ENCODE measurements around the gene ARHGEF4.
"Not testable (repeated sequence)": the region's sequence is repeated elsewhere in the genome, so short reads cannot be mapped to it uniquely, and the experiment has no call there.

ARHGEF4 gene

GRCh38 chr2:130896813-130897212 lies 60.1 kb downstream of the ARHGEF4 start:
- TF ChIP-seq JUND (IDR thresholded peaks at IDR 0.05; ENCODE audit: low read depth) = no peak
- no peak for DNase-seq (ENCODE audit: low read depth in 1 of 2, low spot score in 1 of 2)
- in situ Hi-C loops (cut with HindIII; ENCODE audit: low pct_unique_long_range_greater_than_20kb, low sequenced_read_pairs) = no loop called here

GRCh38 chr2:130898553-130898952 lies 61.8 kb downstream of the ARHGEF4 start:
- TF ChIP-seq JUND (IDR thresholded peaks at IDR 0.05; ENCODE audit: low read depth) = no peak
- no peak for DNase-seq (ENCODE audit: low read depth in 1 of 2, low spot score in 1 of 2)
- in situ Hi-C loops (cut with HindIII; ENCODE audit: low pct_unique_long_range_greater_than_20kb, low sequenced_read_pairs) = no loop called here

DNA sequence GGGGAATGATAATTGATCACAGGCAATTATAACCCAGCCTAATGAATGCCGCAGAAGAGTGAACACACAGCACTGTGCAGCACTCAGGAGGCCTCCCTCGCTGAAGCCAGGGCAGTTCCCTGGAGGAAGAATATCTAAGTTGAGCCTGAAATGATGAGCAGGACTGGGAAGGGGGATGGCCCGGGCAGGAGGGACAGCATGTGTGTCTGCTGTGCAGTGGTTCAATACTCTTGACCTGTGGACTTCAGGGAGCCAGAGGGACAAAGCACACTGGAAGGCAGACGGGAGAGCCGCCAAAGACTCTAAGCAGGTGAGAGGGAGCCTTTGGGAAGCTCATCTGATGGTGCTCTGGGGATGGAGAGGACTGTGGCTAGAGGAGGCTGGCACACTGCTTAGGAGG lies 62.6 kb downstream of the ARHGEF4 start:
- no peak for DNase-seq (ENCODE audit: low read depth in 1 of 2, low spot score in 1 of 2)
- no peak for TF ChIP-seq JUND (IDR thresholded peaks at IDR 0.05; ENCODE audit: low read depth)
- in situ Hi-C loops (cut with HindIII; ENCODE audit: low pct_unique_long_range_greater_than_20kb, low sequenced_read_pairs) = no loop called here

DNA sequence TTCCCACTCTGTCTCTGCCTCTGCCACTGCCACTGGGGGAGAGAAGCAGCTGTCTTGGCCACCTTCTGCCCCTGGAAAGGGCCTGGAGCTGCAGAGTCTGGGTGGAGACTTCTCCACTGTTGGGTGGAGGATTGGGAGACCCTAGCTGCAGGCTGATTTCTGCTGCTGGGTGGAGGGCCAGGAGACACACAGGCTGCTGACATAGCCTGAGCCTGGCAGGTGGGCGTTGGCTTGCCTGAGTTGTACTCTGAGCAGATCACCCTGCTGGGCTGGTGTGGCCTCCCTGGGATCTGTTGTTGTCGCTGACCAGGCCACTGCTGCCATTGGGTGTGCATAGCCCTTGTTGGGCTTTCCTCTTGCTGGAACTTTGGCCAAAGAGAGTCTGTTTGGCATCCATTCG lies 64.3 kb downstream of the ARHGEF4 start:
- in situ Hi-C loops (cut with HindIII; ENCODE audit: low pct_unique_long_range_greater_than_20kb, low sequenced_read_pairs) = no loop called here
- no peak for DNase-seq (ENCODE audit: low read depth in 1 of 2, low spot score in 1 of 2)
- no peak for TF ChIP-seq JUND (IDR thresholded peaks at IDR 0.05; ENCODE audit: low read depth)

DNA sequence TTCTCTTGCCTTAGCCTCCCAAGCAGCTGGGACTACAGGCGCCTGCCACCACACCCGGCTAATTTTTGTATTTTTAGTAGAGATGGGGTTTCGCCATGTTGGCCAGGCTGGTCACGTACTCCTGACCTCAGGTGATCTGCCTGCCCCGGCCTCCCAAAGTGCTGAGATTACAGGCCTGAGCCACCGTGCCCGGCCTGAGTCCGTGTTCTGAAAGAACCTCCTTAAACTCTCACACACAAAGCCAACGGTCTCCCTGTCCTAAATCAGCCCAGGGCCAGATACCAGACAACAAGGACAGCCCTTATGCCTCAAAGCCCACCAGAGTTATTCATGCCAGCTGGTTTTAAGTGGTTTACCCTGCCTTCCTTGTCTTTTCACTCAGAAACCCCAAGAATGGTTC lies 64.9 kb downstream of the ARHGEF4 start:
- in situ Hi-C loops (cut with HindIII; ENCODE audit: low pct_unique_long_range_greater_than_20kb, low sequenced_read_pairs); DNase-seq (ENCODE audit: low read depth in 1 of 2, low spot score in 1 of 2): not testable (repeated sequence)

GRCh38 chr2:130908832-130909231 lies 72.1 kb downstream of the ARHGEF4 start:
- TF ChIP-seq JUND (IDR thresholded peaks at IDR 0.05; ENCODE audit: low read depth) = no peak
- DNase-seq (ENCODE audit: low read depth in 1 of 2, low spot score in 1 of 2) = no peak

DNA sequence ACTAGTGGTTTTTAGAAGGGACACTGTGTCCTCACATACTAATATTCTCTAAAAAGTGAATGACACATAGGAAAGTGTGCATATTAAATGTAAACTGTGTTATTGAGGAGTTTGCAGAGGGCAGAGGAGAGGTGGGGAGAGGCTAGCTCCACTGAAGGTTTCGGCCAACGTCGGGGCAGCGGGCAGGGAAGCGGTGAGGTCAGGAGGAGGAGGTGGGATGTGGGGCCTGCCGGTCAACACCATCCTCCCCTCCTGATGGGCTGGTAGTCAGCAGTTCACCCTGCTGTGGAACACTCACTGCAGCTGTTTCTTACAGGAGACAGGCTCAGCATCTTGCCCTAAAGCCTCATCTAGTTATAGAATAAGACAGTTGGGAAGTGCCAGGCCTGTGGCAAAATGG lies 74.2 kb downstream of the ARHGEF4 start:
- no peak for TF ChIP-seq JUND (IDR thresholded peaks at IDR 0.05; ENCODE audit: low read depth)
- DNase-seq (ENCODE audit: low read depth in 1 of 2, low spot score in 1 of 2) = no peak
- in situ Hi-C loops (cut with HindIII; ENCODE audit: low pct_unique_long_range_greater_than_20kb, low sequenced_read_pairs) = no loop called here

More at GRCh38 chr2:130908832-130909231, 72.1 kb downstream of the ARHGEF4 start:
- in situ Hi-C loops (cut with HindIII; ENCODE audit: low pct_unique_long_range_greater_than_20kb, low sequenced_read_pairs) = no loop called here

DNA sequence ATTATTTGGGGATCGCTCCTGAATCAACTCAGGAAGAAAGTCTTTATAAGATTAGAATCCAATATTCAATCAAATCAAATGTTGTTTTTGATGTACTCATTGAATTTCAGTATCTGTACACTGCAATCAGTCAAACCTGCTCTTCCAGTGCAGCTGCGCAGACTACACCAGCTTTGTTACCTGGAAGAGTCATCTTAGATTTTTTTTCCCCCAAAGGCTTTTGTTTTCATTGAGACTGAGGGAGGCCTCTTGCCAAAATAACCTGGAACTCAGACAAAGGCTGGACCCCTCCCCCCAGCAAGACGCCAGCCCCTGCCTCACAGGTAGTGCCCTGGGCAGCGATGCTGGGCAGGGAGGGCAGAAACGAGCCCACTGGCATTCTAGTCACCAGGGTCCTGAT lies 74.8 kb downstream of the ARHGEF4 start:
- TF ChIP-seq JUND (IDR thresholded peaks at IDR 0.05; ENCODE audit: low read depth) = no peak
- in situ Hi-C loops (cut with HindIII; ENCODE audit: low pct_unique_long_range_greater_than_20kb, low sequenced_read_pairs) = no loop called here
- no peak for DNase-seq (ENCODE audit: low read depth in 1 of 2, low spot score in 1 of 2)

DNA sequence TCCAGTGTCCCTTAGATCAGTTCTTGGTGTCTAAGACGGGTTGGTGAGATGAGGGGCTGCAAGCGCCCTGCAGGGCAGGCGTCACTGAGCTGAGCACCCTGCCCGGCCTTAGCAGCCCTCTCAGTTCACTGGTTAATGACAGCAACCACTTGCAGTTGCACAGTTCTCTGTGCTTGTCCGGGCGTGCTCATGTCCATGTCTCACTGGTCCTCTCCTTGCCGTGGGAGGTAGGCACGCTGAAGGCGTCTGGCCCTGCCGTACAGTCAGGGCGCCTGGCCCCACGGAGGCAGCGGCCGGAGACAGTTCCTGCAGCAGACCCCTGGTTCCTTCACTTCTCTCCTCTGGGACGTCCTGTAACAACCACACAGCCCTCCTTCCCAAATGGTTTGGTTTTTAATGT lies 75.3 kb downstream of the ARHGEF4 start:
- DNase-seq (ENCODE audit: low read depth in 1 of 2, low spot score in 1 of 2) = no peak
- in situ Hi-C loops (cut with HindIII; ENCODE audit: low pct_unique_long_range_greater_than_20kb, low sequenced_read_pairs) = no loop called here
- no peak for TF ChIP-seq JUND (IDR thresholded peaks at IDR 0.05; ENCODE audit: low read depth)

GRCh38 chr2:130912471-130912870 lies 75.8 kb downstream of the ARHGEF4 start:
- no peak for DNase-seq (ENCODE audit: low read depth in 1 of 2, low spot score in 1 of 2)
- in situ Hi-C loops (cut with HindIII; ENCODE audit: low pct_unique_long_range_greater_than_20kb, low sequenced_read_pairs) = no loop called here
- TF ChIP-seq JUND (IDR thresholded peaks at IDR 0.05; ENCODE audit: low read depth) = no peak

- no peak for DNase-seq (ENCODE audit: low read depth in 1 of 2, low spot score in 1 of 2)
- in situ Hi-C loops (cut with HindIII; ENCODE audit: low pct_unique_long_range_greater_than_20kb, low sequenced_read_pairs) = no loop called here
- no peak for TF ChIP-seq JUND (IDR thresholded peaks at IDR 0.05; ENCODE audit: low read depth)
Observed at GRCh38 chr2:130913891-130914290, 77.2 kb downstream of the ARHGEF4 start.

DNA sequence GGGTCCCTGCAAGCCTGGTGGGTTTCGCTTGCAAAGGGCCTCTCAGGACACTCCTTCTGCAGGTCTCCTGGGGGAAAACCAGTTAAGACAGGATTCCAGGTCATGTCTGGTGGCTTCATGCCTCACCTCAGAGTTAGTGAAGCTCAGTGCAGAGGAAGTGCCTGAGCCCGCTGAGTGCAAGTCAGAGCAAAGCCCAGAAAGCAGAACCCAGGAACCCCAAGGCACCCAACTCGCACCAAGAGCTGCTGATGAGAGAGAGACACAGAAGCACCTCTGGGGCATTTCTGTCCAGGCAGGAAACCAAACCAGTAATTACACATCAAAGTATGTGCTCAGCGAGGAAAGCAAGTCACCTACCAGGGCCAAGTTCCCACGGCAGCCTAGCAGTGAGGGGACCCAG lies 78.4 kb downstream of the ARHGEF4 start:
- DNase-seq (ENCODE audit: low read depth in 1 of 2, low spot score in 1 of 2) = no peak
- in situ Hi-C loops (cut with HindIII; ENCODE audit: low pct_unique_long_range_greater_than_20kb, low sequenced_read_pairs) = no loop called here
- TF ChIP-seq JUND (IDR thresholded peaks at IDR 0.05; ENCODE audit: low read depth) = no peak

- in situ Hi-C loops (cut with HindIII; ENCODE audit: low pct_unique_long_range_greater_than_20kb, low sequenced_read_pairs) = no loop called here
- no peak for TF ChIP-seq JUND (IDR thresholded peaks at IDR 0.05; ENCODE audit: low read depth)
- no peak for DNase-seq (ENCODE audit: low read depth in 1 of 2, low spot score in 1 of 2)
Observed at GRCh38 chr2:130915595-130916437, 79.1 kb downstream of the ARHGEF4 start.

- DNase-seq (ENCODE audit: low read depth in 1 of 2, low spot score in 1 of 2) = no peak
- no peak for TF ChIP-seq JUND (IDR thresholded peaks at IDR 0.05; ENCODE audit: low read depth)
Observed at GRCh38 chr2:130916438-130916705, 79.7 kb downstream of the ARHGEF4 start.

More at GRCh38 chr2:130916438-130916705, 79.7 kb downstream of the ARHGEF4 start:
- in situ Hi-C loops (cut with HindIII; ENCODE audit: low pct_unique_long_range_greater_than_20kb, low sequenced_read_pairs) = no loop called here

All from T47D (cell line).